ENCODE results near the gene TMEM61. TPM values are rescaled to one million over a fixed set of nuclear protein-coding genes. Genes with fewer than 3 reads are reported as not detected.

The TMEM61 gene
- total RNA-seq, result not detected

GRCh38 chr1:54980528-54981241 lies at the start of gene TMEM61:
TMEM61 (plus strand) TSS chr1:54980628; CDS start chr1:54981066, 438 bp downstream.

GRCh38 chr1:54998677-54999076 lies 18.2 kb downstream of the TMEM61 start, which contains the start of gene BSND:
BSND (plus strand) TSS chr1:54998933; CDS start chr1:54999187, 254 bp downstream.

GRCh38 chr1:55039342-55040082 lies 59.1 kb downstream of the TMEM61 start, which contains the start of gene PCSK9:
PCSK9 (plus strand) TSS chr1:55039548; CDS start chr1:55039838, 290 bp downstream.

Other genes starting within 250 kb of the TMEM61 start
- gene PARS2, start 216.1 kb upstream of the TMEM61 start, total RNA-seq, result 1 to 10 TPM; 5.9 to 8.7 TPM
- gene TTC22, start 179.3 kb upstream of the TMEM61 start, total RNA-seq, result under 1 TPM in 1 of 2 donors, not detected in 1; under 0.01 TPM
- gene DHCR24, start 93.4 kb upstream of the TMEM61 start, total RNA-seq, result 100 to 1,000 TPM; 268 to 305 TPM
- gene BSND, start 18.3 kb downstream of the TMEM61 start, total RNA-seq, result not detected
- 1 to 10 TPM in 1 of 2 donors, under 1 TPM in 1; 0.33 to 1.7 TPM for gene PCSK9, start 58.9 kb downstream of the TMEM61 start, total RNA-seq
- 10 to 100 TPM; 37.5 to 45.6 TPM for gene USP24, start 234.7 kb downstream of the TMEM61 start, total RNA-seq